K562 (cell line): Measurements from ENCODE around the gene ZFPM1. TPM values are rescaled to one million over a fixed set of nuclear protein-coding genes. Genes with fewer than 3 reads are reported as not detected.

Source experiments
- ARID2 ChIP-seq: fragments of 450-650 bp; IDR thresholded peaks from 2 replicates; pipeline ENCODE4 v1.6.1; 2017; ENCODE audit warnings: antibody characterized with exemption, mild to moderate bottlenecking
- CBX5 ChIP-seq: IDR thresholded peaks from 2 replicates; pipeline ENCODE4 v1.6.1; 2014; ENCODE audit warnings: low read depth, borderline replicate concordance
- CREBBP ChIP-seq: IDR thresholded peaks from one replicate; pipeline ENCODE4 v1.6.1; 2012; ENCODE audit warnings: low read depth, mild to moderate bottlenecking, control low read depth, inconsistent platforms, low read length
- E2F3 ChIP-seq: fragments of 250-450 bp; sonication (Bioruptor Pico); IDR thresholded peaks from 2 replicates; pipeline ENCODE4 v1.4.0; 2020; ENCODE audit warnings: mild to moderate bottlenecking
- HIVEP1 ChIP-seq: fragments of 250-450 bp; sonication (Bioruptor Pico); IDR thresholded peaks from 2 replicates; pipeline ENCODE4 v1.4.0; 2020; ENCODE audit warnings: mild to moderate bottlenecking
- ID3 ChIP-seq, 2 experiments: fragments of 250-450 bp in 1 of 2; fragments of 450-650 bp in 1 of 2; sonication (Bioruptor Pico) in 1 of 2; IDR thresholded peaks; 2 replicates each; pipeline versions ENCODE4 v1.6.1 to v1.8.0; 2016 to 2021; ENCODE audit warnings: mild to moderate bottlenecking in 2 of 2, moderate library complexity in 2 of 2, missing compliant biosample characterization in 1 of 2, missing genetic modification characterization in 1 of 2
- L3MBTL2 ChIP-seq: fragments of 450-650 bp; IDR thresholded peaks from 2 replicates; pipeline ENCODE4 v1.6.1; 2016; ENCODE audit warnings: mild to moderate bottlenecking, moderate library complexity
- MEF2D ChIP-seq: conservative IDR thresholded peaks from 2 replicates; pipeline ENCODE4 v1.6.1; 2016; ENCODE audit warnings: low read depth, missing genetic modification characterization, missing compliant biosample characterization
- MEIS2 ChIP-seq: fragments of 450-650 bp; IDR thresholded peaks from 2 replicates; pipeline ENCODE4 v1.6.1; 2014; ENCODE audit warnings: mild to moderate bottlenecking; ENCODE audit not compliant: partially characterized antibody
- NFE2L1 ChIP-seq: fragments of 450-650 bp; IDR thresholded peaks from 2 replicates; pipeline ENCODE4 v1.6.1; 2016; ENCODE audit warnings: missing genetic modification characterization, low read depth, mild to moderate bottlenecking, missing compliant biosample characterization, moderate library complexity, borderline replicate concordance
- NFIX ChIP-seq: fragments of 250-450 bp; sonication (Bioruptor Pico); IDR thresholded peaks from 2 replicates; pipeline ENCODE4 v1.4.0; 2020; ENCODE audit warnings: low read depth, mild to moderate bottlenecking, moderate library complexity
- REST ChIP-seq, 2 experiments: fragments of 450-650 bp; formaldehyde crosslinking in 1 of 2; IDR thresholded peaks; 2 replicates each; pipeline versions ENCODE4 v1.4.0 to v1.6.1; 2014 to 2020; ENCODE audit warnings: mild to moderate bottlenecking in 2 of 2, borderline replicate concordance in 1 of 2, low read depth in 1 of 2
- RFX1 ChIP-seq: fragments of 450-650 bp; IDR thresholded peaks from 2 replicates; pipeline ENCODE4 v1.6.1; 2016; ENCODE audit warnings: mild to moderate bottlenecking, moderate library complexity
- SMARCE1 ChIP-seq: fragments of 450-650 bp; IDR thresholded peaks from 2 replicates; pipeline ENCODE4 v1.7.1; 2016; ENCODE audit warnings: mild to moderate bottlenecking
- SMC3 ChIP-seq: conservative IDR thresholded peaks from 2 replicates; pipeline ENCODE4 v1.6.1; 2011; ENCODE audit warnings: low read depth, low read length, improper control_type of control experiment; ENCODE audit not compliant: insufficient read depth
- ZNF408 ChIP-seq: fragments of 250-450 bp; sonication (Bioruptor Pico); IDR thresholded peaks from 2 replicates; pipeline ENCODE4 v1.4.0; 2020; ENCODE audit warnings: low read depth, mild to moderate bottlenecking, moderate library complexity
- ZNF76 ChIP-seq: fragments of 250-450 bp; sonication (Bioruptor Pico); IDR thresholded peaks from 2 replicates; pipeline ENCODE4 v1.4.0; 2020; ENCODE audit warnings: mild to moderate bottlenecking, moderate library complexity, borderline replicate concordance
- polyA plus RNA-seq, 8 experiments: library from polyadenylated mRNA; depleted of rRNA in 4 of 8; stranded (reverse) in 5 of 8; unstranded in 3 of 8; fragments of >200 nt; fragmentation: Nextera tagmentation in 2 of 8; fragmentation: Illumina TruSeq in 1 of 8; extraction: Ambion mirVana in 2 of 8; extraction: Trizol in 1 of 8; gene quantifications; 2 replicates each; pipeline versions ENCODE4 v1.2.1 to v1.2.3, GENCODE V29; 2011 to 2014; ENCODE audit warnings: inconsistent platforms in 1 of 8, missing spikeins in 1 of 8
- total RNA-seq, 7 experiments: library from RNA; depleted of rRNA in 6 of 7; stranded (reverse); fragments of >200 nt in 6 of 7; fragmentation: Illumina TruSeq in 2 of 7; extraction: Trizol in 2 of 7; gene quantifications; 2 replicates each; pipeline versions ENCODE4 v1.2.1 to v1.2.3, GENCODE V29; 2011 to 2021; ENCODE audit warnings: low replicate concordance in 1 of 7
- TF ChIP-seq, protein P1 (sequence below): fragments of 450-650 bp; formaldehyde crosslinking; IDR thresholded peaks from 2 replicates; pipeline ENCODE4 v1.4.0; 2020; ENCODE audit warnings: mild to moderate bottlenecking, moderate library complexity

The ZFPM1 gene
- total and polyA plus RNA-seq, 9 of the 15 experiments (the other 6 are each of a cell fraction or from before 2014, with no cell fraction given) = 0.03 to 35.9 (median 1.4) TPM

DNA sequence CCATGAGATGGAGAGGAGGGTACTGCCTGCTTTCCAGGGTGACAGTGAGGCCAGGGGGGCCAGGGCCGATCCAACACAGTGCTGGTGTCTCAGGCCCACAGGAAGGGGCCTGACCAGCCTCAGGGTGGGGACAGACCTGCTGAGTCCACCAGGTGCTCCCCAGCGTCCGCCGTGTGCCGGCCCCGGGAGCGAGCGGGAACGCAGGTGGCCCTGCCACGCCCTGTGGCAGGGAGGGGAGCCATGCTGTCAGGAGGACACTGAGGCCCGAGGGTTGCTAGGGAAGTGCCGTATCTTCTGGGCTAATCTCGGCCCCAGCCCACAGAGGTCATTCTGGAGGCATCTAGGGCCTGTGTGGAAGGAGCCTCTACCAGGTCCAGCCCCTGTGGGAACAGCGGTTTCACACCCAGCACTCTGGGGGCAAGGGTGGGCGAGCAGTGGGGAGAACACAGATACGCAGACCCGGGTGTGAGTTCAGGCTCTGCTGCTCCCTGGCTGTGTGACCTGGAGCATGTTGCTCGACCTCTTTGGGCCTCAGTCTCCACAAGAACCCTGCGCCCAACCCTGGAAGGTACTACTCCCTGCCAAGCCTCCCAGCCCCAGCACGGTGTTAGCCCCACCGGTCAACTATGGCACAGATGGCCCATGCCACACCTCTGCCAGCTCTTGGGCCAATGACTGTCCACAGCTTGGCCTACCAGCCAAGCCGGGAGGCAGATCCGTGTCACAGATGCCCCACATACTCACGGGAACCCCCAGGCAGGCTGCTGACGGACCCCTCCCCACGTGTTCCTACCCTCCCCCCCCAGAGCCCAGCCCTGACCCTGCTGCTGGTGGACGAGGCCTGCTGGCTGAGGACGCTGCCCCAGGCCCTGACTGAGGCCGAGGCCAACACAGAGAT is 73.2 kb downstream of the ZFPM1 start (continued):
- TF ChIP-seq E2F3 (no peak), SMC3 (no peak), L3MBTL2 (peak; percentile 53), HIVEP1 (CRISPR knock-in tag) (no peak), ZNF76 (CRISPR knock-in tag) (no peak), NFE2L1 (tag) (no peak), REST (IDR thresholded peaks at IDR 0.05; ENCODE audit: borderline replicate concordance) (peak; percentile 34; the same call in 1 of the 2 replicates), REST (CRISPR knock-in tag; IDR thresholded peaks at IDR 0.05; ENCODE audit: low read depth) (no peak), RFX1 (no peak; the same call in 1 of the 2 replicates), ZNF408 (CRISPR knock-in tag) (no peak), NFIX (CRISPR knock-in tag) (no peak), ID3 (CRISPR knock-in tag; IDR thresholded peaks at IDR 0.05) (no peak), ID3 (tag; IDR thresholded peaks at IDR 0.05) (peak; percentile 55), CREBBP (no peak), ARID2 (no peak), MEF2D (tag) (no peak), CBX5 (no peak), SMARCE1 (0 out of 2 replicates have a peak, but pooled peaks have one; percentile 25), MEIS2 (no peak)
- TF ChIP-seq, protein P1, sequence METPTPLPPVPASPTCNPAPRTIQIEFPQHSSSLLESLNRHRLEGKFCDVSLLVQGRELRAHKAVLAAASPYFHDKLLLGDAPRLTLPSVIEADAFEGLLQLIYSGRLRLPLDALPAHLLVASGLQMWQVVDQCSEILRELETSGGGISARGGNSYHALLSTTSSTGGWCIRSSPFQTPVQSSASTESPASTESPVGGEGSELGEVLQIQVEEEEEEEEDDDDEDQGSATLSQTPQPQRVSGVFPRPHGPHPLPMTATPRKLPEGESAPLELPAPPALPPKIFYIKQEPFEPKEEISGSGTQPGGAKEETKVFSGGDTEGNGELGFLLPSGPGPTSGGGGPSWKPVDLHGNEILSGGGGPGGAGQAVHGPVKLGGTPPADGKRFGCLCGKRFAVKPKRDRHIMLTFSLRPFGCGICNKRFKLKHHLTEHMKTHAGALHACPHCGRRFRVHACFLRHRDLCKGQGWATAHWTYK (CRISPR knock-in tag) = no peak
